ENCODE results near the gene HSF4.

HSF4 gene

DNA sequence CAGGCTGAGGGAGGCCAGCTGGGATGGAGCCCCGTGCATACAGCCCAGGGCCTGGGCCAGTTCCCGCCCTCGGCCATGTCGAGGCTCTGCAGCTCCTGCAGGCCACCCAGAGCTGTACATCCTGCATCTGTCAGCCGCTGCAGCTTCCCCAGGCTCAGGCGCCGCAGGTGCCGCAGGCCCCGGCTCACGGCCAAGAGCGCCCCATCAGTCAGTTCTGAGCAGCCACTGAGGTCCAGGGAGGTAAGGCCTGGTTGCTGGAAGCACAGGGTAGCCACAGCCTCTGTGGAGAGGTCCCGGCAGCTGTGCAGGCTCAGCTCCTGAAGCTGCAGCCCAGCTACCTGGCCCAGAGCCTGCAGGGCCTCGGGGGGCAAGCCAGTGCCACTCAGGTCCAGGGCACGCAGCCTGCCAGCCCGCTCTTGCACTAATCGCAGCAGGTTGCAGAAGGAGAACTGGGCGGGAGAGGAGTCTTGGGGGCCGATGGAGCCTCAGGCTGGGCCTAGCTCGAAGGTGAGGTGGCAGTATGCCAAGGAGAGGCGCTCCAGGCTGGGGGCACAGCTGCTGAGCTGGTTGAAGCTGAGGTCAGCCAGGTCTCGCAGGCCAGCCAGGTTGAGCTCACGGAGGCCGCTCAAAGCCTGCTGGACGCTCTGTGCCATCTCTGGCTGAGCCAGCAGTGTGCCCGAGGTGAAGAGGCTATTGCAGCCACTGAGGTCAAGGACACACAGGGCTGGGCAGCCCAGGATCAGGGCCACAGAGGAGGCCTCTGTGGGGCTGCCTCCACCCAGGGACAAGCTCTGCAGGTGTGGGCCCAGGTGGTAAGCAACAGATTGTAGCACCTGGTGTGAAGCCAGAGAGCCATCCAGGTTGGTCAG, 45.8 kb downstream of the HSF4 start:
- Histone ChIP-seq H3K27me3 (ENCODE audit: insufficient read depth, low read length) (peaks cover 22% of the 10 kb centered on the region), H3K9me3 (ENCODE audit: insufficient read depth, low read depth, low read length) (no peaks in the 10 kb centered on the region), H3K4me3 (ENCODE audit: low read length) (no peak overlapping the region), H3K4me1 (ENCODE audit: insufficient read depth, low read length) (no peaks in the 10 kb centered on the region; the same call in 1 of the 2 replicates), H3K27ac (ENCODE audit: low read length) (no peak overlapping the region), H3K9ac (ENCODE audit: low read depth, low read length) (no peak overlapping the region), H3K36me3 (ENCODE audit: insufficient read depth, low read depth, low read length) (no peaks in the 10 kb centered on the region)

DNA sequence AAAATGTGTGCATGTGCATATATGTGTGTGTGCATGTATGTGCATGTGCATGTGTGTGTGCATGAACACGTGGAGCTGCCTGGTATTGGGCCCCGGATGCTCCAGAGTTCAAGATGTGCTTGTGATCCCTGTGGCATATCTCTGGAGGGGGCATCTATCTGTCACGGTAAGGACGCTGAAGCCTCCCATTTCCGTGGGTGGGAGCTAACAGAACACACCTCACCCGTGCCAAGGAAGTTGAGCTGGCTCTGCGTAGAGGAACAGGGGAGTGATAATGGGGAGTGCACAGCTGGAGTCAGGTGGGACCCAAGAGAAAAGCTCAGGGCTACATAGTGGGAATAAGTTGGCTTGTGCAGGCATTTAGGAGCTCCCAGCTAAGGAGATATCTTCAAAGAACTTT, 47.1 kb downstream of the HSF4 start:
- no peaks in the 10 kb centered on the region for H3K9me3 ChIP-seq (ENCODE audit: insufficient read depth, low read depth, low read length)
- peaks cover 32% of the 10 kb centered on the region for H3K27me3 ChIP-seq (ENCODE audit: insufficient read depth, low read length)
- no peak overlapping the region for H3K9ac ChIP-seq (ENCODE audit: low read depth, low read length)
- no peak overlapping the region for H3K4me3 ChIP-seq (ENCODE audit: low read length)
- no peak overlapping the region for H3K27ac ChIP-seq (ENCODE audit: low read length)
- H3K4me1 ChIP-seq (ENCODE audit: insufficient read depth, low read length), result no peaks in the 10 kb centered on the region; the same call in 1 of the 2 replicates
- no peaks in the 10 kb centered on the region for H3K36me3 ChIP-seq (ENCODE audit: insufficient read depth, low read depth, low read length)

DNA sequence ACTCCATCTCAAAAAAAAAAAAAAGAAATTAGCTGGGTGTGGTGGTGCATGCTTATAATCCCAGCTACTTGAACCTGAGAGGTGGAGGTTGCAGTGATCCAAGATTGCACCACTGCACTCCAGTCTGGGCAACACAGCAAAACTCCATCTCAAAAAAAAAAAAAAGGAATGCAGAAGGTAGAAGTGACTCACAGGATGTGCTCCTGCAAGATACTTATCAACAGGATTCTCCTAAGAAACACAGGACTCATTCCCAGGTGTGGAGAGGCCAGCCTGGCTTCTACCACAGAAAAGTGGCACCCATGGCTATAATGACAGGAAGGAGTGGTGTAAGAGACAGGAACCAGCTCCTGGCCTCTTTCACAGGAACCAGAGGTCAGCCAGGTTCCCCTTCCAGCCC, 48.2 kb downstream of the HSF4 start:
- Histone ChIP-seq H3K27ac (ENCODE audit: low read length) (no peak overlapping the region), H3K9me3 (ENCODE audit: insufficient read depth, low read depth, low read length) (no peaks in the 10 kb centered on the region), H3K27me3 (ENCODE audit: insufficient read depth, low read length) (peaks cover 42% of the 10 kb centered on the region), H3K4me3 (ENCODE audit: low read length) (no peak overlapping the region), H3K9ac (ENCODE audit: low read depth, low read length) (no peak overlapping the region), H3K4me1 (ENCODE audit: insufficient read depth, low read length) (no peaks in the 10 kb centered on the region), H3K36me3 (ENCODE audit: insufficient read depth, low read depth, low read length) (no peaks in the 10 kb centered on the region)

DNA sequence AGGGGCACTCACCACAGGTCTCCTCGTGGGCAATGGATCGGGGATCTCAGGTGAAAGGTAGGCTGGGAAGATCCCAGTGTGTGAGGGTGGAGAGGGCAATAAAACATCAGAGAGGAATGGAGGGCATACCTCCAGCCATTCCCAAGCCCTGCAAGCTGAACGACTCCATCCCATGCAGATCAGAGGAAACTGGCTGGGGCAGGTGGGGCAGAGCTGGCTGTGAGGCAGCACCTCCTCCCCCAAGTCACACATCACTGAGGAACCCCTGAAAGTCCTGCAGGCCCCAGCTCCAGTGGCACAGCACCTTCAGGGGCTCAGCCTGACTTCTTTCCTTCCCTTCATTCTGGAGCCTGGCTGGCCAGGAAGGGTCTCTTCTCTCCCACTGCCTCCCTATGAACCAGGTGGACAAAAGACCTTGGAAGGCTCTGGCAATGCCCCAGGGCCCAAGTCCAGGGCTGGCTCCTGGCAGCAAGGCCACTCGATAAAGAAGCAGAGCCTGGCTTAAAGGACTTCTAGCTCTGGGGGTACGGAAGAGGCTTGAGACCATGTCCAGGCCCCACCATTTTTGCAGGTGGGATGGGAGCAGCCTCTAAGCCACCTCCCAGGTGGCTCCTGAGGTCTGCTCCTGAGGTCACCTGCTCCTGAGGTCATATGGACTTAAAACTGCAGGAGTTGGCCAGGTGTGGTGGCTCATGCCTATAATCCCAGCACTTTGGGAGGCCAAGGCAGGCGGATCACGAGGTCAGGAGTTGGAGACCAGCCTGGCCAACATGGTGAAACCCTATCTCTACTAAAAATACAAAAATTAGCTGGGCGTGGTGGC, 48.9 kb downstream of the HSF4 start:
- Histone ChIP-seq H3K9ac (ENCODE audit: low read depth, low read length) (no peak overlapping the region), H3K27me3 (ENCODE audit: insufficient read depth, low read length) (peaks cover 42% of the 10 kb centered on the region), H3K36me3 (ENCODE audit: insufficient read depth, low read depth, low read length) (no peaks in the 10 kb centered on the region), H3K27ac (ENCODE audit: low read length) (no peak overlapping the region), H3K9me3 (ENCODE audit: insufficient read depth, low read depth, low read length) (no peaks in the 10 kb centered on the region), H3K4me1 (ENCODE audit: insufficient read depth, low read length) (no peaks in the 10 kb centered on the region), H3K4me3 (ENCODE audit: low read length) (no peak overlapping the region)

DNA sequence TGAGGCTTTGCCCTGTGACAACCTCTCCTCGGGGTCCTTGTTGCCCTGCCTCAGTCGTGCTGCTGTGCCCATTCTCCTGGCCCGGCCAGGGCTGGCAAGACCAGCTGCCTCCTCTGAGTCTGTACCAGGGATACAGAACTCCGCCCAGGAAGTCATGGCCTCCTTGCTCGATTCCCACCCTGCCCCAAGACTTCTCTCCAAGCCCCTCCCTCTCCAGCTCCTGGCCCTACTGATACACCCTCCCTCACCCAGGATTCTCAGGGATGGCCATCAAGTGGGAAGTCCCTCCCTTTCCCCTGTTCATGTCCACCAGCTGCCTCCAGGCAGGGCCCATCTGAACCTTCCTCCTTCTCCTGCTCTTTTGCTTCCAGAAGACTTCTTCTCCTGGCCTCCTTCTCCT, 51.2 kb downstream of the HSF4 start:
- no peaks in the 10 kb centered on the region for H3K36me3 ChIP-seq (ENCODE audit: insufficient read depth, low read depth, low read length)
- no peak overlapping the region for H3K4me3 ChIP-seq (ENCODE audit: low read length)
- no peak overlapping the region for H3K9ac ChIP-seq (ENCODE audit: low read depth, low read length)
- no peaks in the 10 kb centered on the region for H3K9me3 ChIP-seq (ENCODE audit: insufficient read depth, low read depth, low read length)
- no peaks in the 10 kb centered on the region for H3K4me1 ChIP-seq (ENCODE audit: insufficient read depth, low read length)
- peaks cover 42% of the 10 kb centered on the region for H3K27me3 ChIP-seq (ENCODE audit: insufficient read depth, low read length)
- no peak overlapping the region for H3K27ac ChIP-seq (ENCODE audit: low read length)

DNA sequence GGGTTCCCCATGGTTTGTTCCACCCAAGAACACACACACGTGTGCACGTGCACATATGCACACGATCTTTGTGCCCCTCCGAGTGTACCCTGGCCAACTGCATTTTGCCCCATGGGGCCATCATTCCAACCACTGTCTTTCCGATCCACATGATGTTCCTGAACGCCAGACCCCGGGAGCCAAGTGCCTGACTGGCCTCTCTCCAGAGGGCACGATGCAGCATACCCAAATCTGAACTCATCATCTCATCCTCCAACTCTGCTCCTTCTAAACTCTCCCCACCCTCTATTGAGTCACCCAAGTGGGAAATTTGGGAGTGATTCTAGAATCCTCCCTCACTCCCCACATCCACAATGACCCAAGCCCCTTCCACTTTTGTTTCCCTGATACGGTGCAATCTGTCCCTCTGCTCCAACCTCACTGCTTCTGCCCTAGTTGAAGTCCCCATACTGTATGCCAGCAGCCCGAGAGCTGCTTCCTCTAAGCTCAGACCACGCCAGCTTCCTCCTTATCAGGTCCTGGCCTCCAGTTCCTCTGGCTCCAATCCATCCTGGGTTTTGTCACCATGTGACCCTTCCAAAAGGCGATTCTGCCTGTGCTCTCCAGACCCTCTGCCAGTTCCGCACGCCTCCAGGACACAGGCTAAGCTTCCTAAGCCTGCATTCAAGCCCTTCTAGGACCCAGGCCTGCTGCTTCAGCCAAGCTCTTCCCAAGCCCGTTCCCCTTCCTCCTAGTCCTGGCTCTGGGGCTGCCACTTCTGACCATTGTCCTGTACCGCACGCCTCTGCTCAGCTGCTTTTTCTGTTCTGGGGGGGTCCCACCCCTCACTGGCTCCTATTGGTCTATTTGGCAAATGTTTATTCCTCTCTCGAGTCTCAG, 52.3 kb downstream of the HSF4 start:
- no peak overlapping the region for H3K27ac ChIP-seq (ENCODE audit: low read length)

More for the DNA sequence above, 52.3 kb downstream of the HSF4 start:
- Histone ChIP-seq H3K9ac (ENCODE audit: low read depth, low read length) (no peak overlapping the region), H3K9me3 (ENCODE audit: insufficient read depth, low read depth, low read length) (no peaks in the 10 kb centered on the region), H3K27me3 (ENCODE audit: insufficient read depth, low read length) (peaks cover 36% of the 10 kb centered on the region), H3K36me3 (ENCODE audit: insufficient read depth, low read depth, low read length) (no peaks in the 10 kb centered on the region), H3K4me3 (ENCODE audit: low read length) (no peak overlapping the region), H3K4me1 (ENCODE audit: insufficient read depth, low read length) (no peaks in the 10 kb centered on the region)

Measured in iPS-20b (cell line).